Activated naive CD8-positive, alpha-beta T cell treated with anti-CD3 and anti-CD28 coated beads, Interleukin-2, amount 50 U/mL, for 24 hours (primary cell): Measurements from ENCODE around the gene COL21A1.

Source experiments
- ATAC-seq: fragments of 150-1000 bp; cut with Tn5 transposase; one replicate; pipeline ENCODE4 v1.10.0; 2021
- DNase-seq: peaks from one replicate; pipeline ENCODE4 v3.0.0; 2021
- H3K27ac Mint-ChIP-seq: one replicate; pipeline ENCODE4 v1.8.0; 2021; ENCODE audit warnings: mild to moderate bottlenecking, mixed read lengths
- H3K27me3 Mint-ChIP-seq: one replicate; pipeline ENCODE4 v1.8.0; 2021; ENCODE audit warnings: mixed read lengths
- H3K36me3 Mint-ChIP-seq: one replicate; pipeline ENCODE4 v1.8.0; 2021; ENCODE audit warnings: low read depth, mixed read lengths
- H3K4me1 Mint-ChIP-seq: one replicate; pipeline ENCODE4 v1.8.0; 2021; ENCODE audit warnings: mixed read lengths
- H3K4me3 Mint-ChIP-seq: one replicate; pipeline ENCODE4 v1.8.0; 2021; ENCODE audit warnings: mild to moderate bottlenecking, moderate library complexity, mixed read lengths
- H3K9me3 Mint-ChIP-seq: one replicate; pipeline ENCODE4 v1.8.0; 2021; ENCODE audit warnings: mixed read lengths

The COL21A1 gene

GRCh38 chr6:56087421-56087820, 160.0 kb downstream of the COL21A1 start:
- H3K27me3 Mint-ChIP-seq = no peaks in the 10 kb centered on the region
- DNase-seq = no peak
- H3K36me3 Mint-ChIP-seq = no peaks in the 10 kb centered on the region
- no peak for ATAC-seq
- H3K9me3 Mint-ChIP-seq = peaks cover 11% of the 10 kb centered on the region
- H3K4me3 Mint-ChIP-seq = no peak overlapping the region
- H3K4me1 Mint-ChIP-seq = no peaks in the 10 kb centered on the region
- H3K27ac Mint-ChIP-seq = no peak overlapping the region

- Mint-ChIP-seq H3K4me1 (no peaks in the 10 kb centered on the region), H3K27me3 (no peaks in the 10 kb centered on the region), H3K36me3 (no peaks in the 10 kb centered on the region), H3K27ac (no peak overlapping the region), H3K9me3 (peaks cover 11% of the 10 kb centered on the region), H3K4me3 (no peak overlapping the region)
- DNase-seq (no peak), ATAC-seq (no peak)
Measured at GRCh38 chr6:56079751-56080540, 167.4 kb downstream of the COL21A1 start.

- peaks cover 11% of the 10 kb centered on the region for H3K9me3 Mint-ChIP-seq
- no peaks in the 10 kb centered on the region for H3K4me1 Mint-ChIP-seq
- no peak overlapping the region for H3K4me3 Mint-ChIP-seq
- no peak for DNase-seq
- H3K27ac Mint-ChIP-seq = no peak overlapping the region
- no peaks in the 10 kb centered on the region for H3K36me3 Mint-ChIP-seq
- no peaks in the 10 kb centered on the region for H3K27me3 Mint-ChIP-seq
- ATAC-seq = no peak
Measured at GRCh38 chr6:56076033-56076432, 171.3 kb downstream of the COL21A1 start.

- H3K4me1 Mint-ChIP-seq = no peaks in the 10 kb centered on the region
- peaks cover 8% of the 10 kb centered on the region for H3K9me3 Mint-ChIP-seq
- no peak overlapping the region for H3K4me3 Mint-ChIP-seq
- H3K36me3 Mint-ChIP-seq = no peaks in the 10 kb centered on the region
- no peaks in the 10 kb centered on the region for H3K27me3 Mint-ChIP-seq
- no peak overlapping the region for H3K27ac Mint-ChIP-seq
- DNase-seq = no peak
- ATAC-seq = no peak
Measured at GRCh38 chr6:56073761-56074160, 173.6 kb downstream of the COL21A1 start.

- no peak for DNase-seq
- Mint-ChIP-seq H3K4me3 (no peak overlapping the region), H3K27me3 (no peaks in the 10 kb centered on the region), H3K36me3 (no peaks in the 10 kb centered on the region), H3K9me3 (peaks cover 8% of the 10 kb centered on the region), H3K4me1 (no peaks in the 10 kb centered on the region), H3K27ac (no peak overlapping the region)
- ATAC-seq = no peak
Measured at GRCh38 chr6:56073315-56073714, 174.1 kb downstream of the COL21A1 start.

- Mint-ChIP-seq H3K9me3 (peaks cover 8% of the 10 kb centered on the region), H3K36me3 (no peaks in the 10 kb centered on the region), H3K27ac (no peak overlapping the region), H3K4me3 (no peak overlapping the region), H3K27me3 (no peaks in the 10 kb centered on the region), H3K4me1 (no peaks in the 10 kb centered on the region)
- DNase-seq = no peak
- ATAC-seq = no peak
Measured at GRCh38 chr6:56072856-56073255, 174.5 kb downstream of the COL21A1 start.

- ATAC-seq = no peak
- H3K36me3 Mint-ChIP-seq = no peaks in the 10 kb centered on the region
- no peak overlapping the region for H3K4me3 Mint-ChIP-seq
- H3K27me3 Mint-ChIP-seq = no peaks in the 10 kb centered on the region
- H3K4me1 Mint-ChIP-seq = no peaks in the 10 kb centered on the region
- H3K27ac Mint-ChIP-seq = no peak overlapping the region
- H3K9me3 Mint-ChIP-seq = peaks cover 5% of the 10 kb centered on the region
- DNase-seq = no peak
Measured at GRCh38 chr6:56065408-56065807, 182.0 kb downstream of the COL21A1 start.

DNA sequence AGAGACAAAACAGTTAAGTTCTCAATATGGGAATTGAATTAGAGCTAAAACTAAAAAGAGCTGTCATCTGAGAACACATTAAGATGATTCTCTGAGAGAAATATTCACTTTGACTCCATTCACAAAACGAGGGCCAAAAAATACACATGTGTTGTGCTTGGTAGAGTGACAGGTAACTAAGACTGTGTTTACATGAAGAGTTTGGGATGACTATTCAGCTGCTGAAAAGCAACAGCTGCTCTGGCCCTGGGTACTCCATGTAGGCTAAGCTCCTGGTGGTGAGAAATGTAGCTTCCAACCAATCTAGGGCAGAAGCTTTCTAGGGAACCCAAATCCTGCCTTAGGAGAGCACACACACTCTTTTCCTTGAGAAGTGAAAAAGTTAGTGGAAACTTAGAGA, 184.5 kb downstream of the COL21A1 start:
- H3K27me3 Mint-ChIP-seq = no peaks in the 10 kb centered on the region
- H3K27ac Mint-ChIP-seq = no peak overlapping the region
- DNase-seq = no peak

DNA sequence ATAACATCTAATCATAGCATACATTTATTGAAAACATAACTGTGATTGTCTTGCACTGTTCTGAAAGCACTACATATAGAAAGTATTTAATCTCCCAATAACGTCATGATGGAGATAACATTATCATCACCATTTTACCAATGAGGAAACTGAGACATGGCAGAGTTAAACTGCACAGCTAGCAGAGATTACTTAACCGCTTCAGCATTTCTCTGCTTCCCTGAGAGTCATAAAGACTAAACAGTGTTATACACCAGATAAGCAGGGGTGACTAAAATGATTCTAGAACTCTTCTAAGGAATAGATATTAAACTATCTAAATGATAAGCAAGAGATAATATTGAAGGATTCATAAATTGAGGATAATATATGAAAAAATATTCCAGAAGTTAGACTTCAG, 188.7 kb downstream of the COL21A1 start:
- Mint-ChIP-seq H3K27ac (no peak overlapping the region), H3K27me3 (no peaks in the 10 kb centered on the region), H3K4me3 (no peak overlapping the region), H3K36me3 (no peaks in the 10 kb centered on the region), H3K9me3 (no peaks in the 10 kb centered on the region), H3K4me1 (no peaks in the 10 kb centered on the region)
- ATAC-seq = no peak
- no peak for DNase-seq

More for the DNA sequence above, 184.5 kb downstream of the COL21A1 start:
- Mint-ChIP-seq H3K36me3 (no peaks in the 10 kb centered on the region), H3K4me3 (no peak overlapping the region), H3K9me3 (peaks cover 5% of the 10 kb centered on the region), H3K4me1 (no peaks in the 10 kb centered on the region)
- no peak for ATAC-seq

GRCh38 chr6:56055081-56055704, 192.2 kb downstream of the COL21A1 start:
- ATAC-seq (no peak), DNase-seq (no peak)
- Mint-ChIP-seq H3K4me3 (no peak overlapping the region), H3K9me3 (peaks cover 4% of the 10 kb centered on the region), H3K27ac (no peak overlapping the region), H3K36me3 (no peaks in the 10 kb centered on the region), H3K27me3 (no peaks in the 10 kb centered on the region), H3K4me1 (no peaks in the 10 kb centered on the region)

GRCh38 chr6:56051202-56051598, 196.2 kb downstream of the COL21A1 start:
- Mint-ChIP-seq H3K27ac (no peak overlapping the region), H3K36me3 (no peaks in the 10 kb centered on the region), H3K27me3 (no peaks in the 10 kb centered on the region), H3K4me1 (no peaks in the 10 kb centered on the region), H3K9me3 (peaks cover 6% of the 10 kb centered on the region), H3K4me3 (no peak overlapping the region)
- ATAC-seq (no peak), DNase-seq (no peak)

DNA sequence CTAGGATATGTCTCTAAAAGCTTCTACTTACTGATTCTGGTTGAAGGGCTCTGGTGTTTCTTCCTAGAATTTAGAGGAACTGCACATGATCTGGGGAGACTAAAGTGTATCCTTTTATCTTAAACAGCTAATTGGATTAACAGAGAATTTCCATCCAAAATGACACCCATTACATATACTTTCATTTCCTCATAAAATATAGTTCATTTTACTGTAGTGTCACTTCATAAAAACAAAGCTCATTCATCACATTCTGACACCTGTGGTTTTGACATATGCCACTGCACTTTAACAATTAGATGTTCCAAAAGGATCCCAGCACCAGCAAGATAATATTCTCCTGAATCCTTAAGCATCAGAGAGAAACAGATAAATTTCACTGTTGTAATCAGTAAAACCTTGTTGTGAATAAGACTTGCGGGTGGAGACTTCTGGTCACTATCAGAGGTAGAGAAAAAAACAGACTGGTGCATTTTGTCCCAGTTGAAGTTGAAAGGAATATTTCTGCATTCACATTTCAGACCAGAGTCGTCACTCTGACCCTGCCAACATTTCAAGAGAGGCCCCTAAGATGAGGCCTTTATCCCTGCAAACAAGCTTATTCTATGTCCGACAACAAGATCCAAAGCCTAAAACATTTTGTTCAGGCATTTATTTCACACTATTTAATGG, 196.7 kb downstream of the COL21A1 start:
- ATAC-seq (no peak), DNase-seq (no peak)
- no peaks in the 10 kb centered on the region for H3K27me3 Mint-ChIP-seq

GRCh38 chr6:56048601-56049000, 198.8 kb downstream of the COL21A1 start:
- no peak overlapping the region for H3K4me3 Mint-ChIP-seq
- no peak for ATAC-seq
- peaks cover 6% of the 10 kb centered on the region for H3K9me3 Mint-ChIP-seq

More for the DNA sequence above, 196.7 kb downstream of the COL21A1 start:
- peaks cover 6% of the 10 kb centered on the region for H3K9me3 Mint-ChIP-seq
- no peaks in the 10 kb centered on the region for H3K36me3 Mint-ChIP-seq
- H3K4me1 Mint-ChIP-seq = no peaks in the 10 kb centered on the region
- no peak overlapping the region for H3K27ac Mint-ChIP-seq
- H3K4me3 Mint-ChIP-seq = no peak overlapping the region

DNA sequence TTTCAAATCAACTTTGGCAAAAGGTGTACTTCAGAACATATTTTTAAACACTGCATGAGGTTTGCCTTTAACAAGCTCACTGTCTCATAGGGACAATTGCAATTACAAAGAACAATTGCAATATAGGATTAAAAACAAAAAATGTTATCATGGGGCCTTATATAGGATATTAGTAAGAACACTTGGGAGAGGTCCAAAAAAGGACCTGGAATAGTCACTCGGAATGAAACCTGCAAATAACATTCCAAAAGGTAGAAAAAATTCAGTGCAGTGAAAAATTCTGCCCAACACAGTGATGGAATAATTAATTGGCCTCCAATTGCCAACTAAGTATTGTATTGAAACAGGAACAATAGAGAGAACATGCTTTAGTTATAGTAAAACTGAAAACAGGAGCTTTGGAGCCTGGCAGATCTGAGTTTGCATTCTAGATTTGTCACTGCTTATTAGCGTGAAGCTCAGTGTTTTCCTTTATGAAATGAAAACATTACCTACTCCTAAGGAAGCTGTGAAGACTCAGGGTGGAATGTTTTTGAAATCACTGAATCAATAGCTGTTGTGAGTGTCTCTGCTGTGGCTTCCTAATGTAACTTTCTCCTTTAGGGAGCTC, 199.3 kb downstream of the COL21A1 start:
- no peaks in the 10 kb centered on the region for H3K4me1 Mint-ChIP-seq
- ATAC-seq (no peak), DNase-seq (no peak)
- H3K36me3 Mint-ChIP-seq = no peaks in the 10 kb centered on the region
- no peak overlapping the region for H3K4me3 Mint-ChIP-seq
- peaks cover 6% of the 10 kb centered on the region for H3K9me3 Mint-ChIP-seq
- H3K27me3 Mint-ChIP-seq = no peaks in the 10 kb centered on the region
- no peak overlapping the region for H3K27ac Mint-ChIP-seq

More at GRCh38 chr6:56048601-56049000, 198.8 kb downstream of the COL21A1 start:
- H3K27me3 Mint-ChIP-seq = no peaks in the 10 kb centered on the region
- H3K4me1 Mint-ChIP-seq = no peaks in the 10 kb centered on the region
- DNase-seq = no peak
- H3K36me3 Mint-ChIP-seq = no peaks in the 10 kb centered on the region
- H3K27ac Mint-ChIP-seq = no peak overlapping the region

DNA sequence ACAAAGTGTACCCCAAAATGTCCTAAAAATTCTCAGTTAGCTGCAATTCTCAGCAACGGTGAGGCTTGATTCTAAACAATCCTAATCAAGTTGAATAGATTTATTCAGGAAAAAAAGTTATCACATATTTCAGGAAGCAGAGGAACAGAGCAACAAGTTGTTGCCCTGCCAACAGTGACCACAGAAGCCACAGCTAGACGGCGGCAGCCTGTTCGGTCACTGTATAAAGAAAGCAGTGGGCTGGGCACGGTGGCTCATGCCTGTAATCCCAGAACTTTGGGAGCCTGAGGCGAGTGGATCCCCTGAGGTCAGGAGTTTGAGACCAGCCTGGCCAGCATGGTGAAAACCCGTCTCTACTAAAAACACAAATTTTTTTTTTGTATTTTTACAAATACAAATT, 200.8 kb downstream of the COL21A1 start:
- H3K4me1 Mint-ChIP-seq = no peaks in the 10 kb centered on the region
- no peaks in the 10 kb centered on the region for H3K36me3 Mint-ChIP-seq
- peaks cover 6% of the 10 kb centered on the region for H3K9me3 Mint-ChIP-seq
- no peaks in the 10 kb centered on the region for H3K27me3 Mint-ChIP-seq
- no peak for ATAC-seq
- no peak overlapping the region for H3K4me3 Mint-ChIP-seq
- no peak for DNase-seq
- no peak overlapping the region for H3K27ac Mint-ChIP-seq
